Heart right ventricle (tissue), 16 donors: ENCODE measurements around the gene L2HGDH. TPM values are rescaled to one million over a fixed set of nuclear protein-coding genes. Genes with fewer than 3 reads are reported as not detected.

Source experiments
- ATAC-seq, 8 donors: fragments of 200-7000 bp; cut with Tn5 transposase; one replicate each; pipeline ENCODE4 v1.9.1; 2020; ENCODE audit warnings: mild to moderate bottlenecking in 8 of 8, moderate library complexity in 8 of 8, moderate number of reproducible peaks in 1 of 8
- DNase-seq, 2 donors: peaks; one replicate each; pipeline ENCODE4 v3.0.0-alpha.2; 2020
- H3K27ac ChIP-seq, 10 donors: fragments of 200-600 bp; sonication (generic) in 2 of 10; one replicate each; pipeline versions ENCODE4 v1.5.0 to v1.8.0; 2020 to 2022; ENCODE audit warnings: mild to moderate bottlenecking in 3 of 10
- H3K27me3 ChIP-seq, 7 donors: fragments of 200-600 bp; one replicate each; pipeline ENCODE4 v1.8.0; 2021 to 2022; ENCODE audit warnings: mild to moderate bottlenecking in 2 of 7
- H3K36me3 ChIP-seq, 9 donors: fragments of 200-600 bp; sonication (generic) in 1 of 9; one replicate each; pipeline versions ENCODE4 v1.5.0 to v1.8.0; 2020 to 2022; ENCODE audit warnings: mild to moderate bottlenecking in 2 of 9
- H3K4me1 ChIP-seq, 9 donors: fragments of 200-600 bp; sonication (generic) in 1 of 9; one replicate each; pipeline versions ENCODE4 v1.5.0 to v1.8.0; 2020 to 2022; ENCODE audit warnings: mild to moderate bottlenecking in 4 of 9
- H3K4me3 ChIP-seq, 10 donors: fragments of 200-600 bp; sonication (generic) in 2 of 10; one replicate each; pipeline versions ENCODE4 v1.5.0 to v1.8.0; 2020 to 2022; ENCODE audit warnings: mild to moderate bottlenecking in 7 of 10, moderate library complexity in 2 of 10
- H3K9me3 ChIP-seq, 11 donors: fragments of 200-600 bp in 10 of 11; sonication (generic) in 2 of 11; one replicate each; pipeline versions ENCODE4 v1.5.0 to v1.8.0; 2013 to 2022; ENCODE audit warnings: mild to moderate bottlenecking in 2 of 11, control low read depth in 1 of 11, moderate library complexity in 1 of 11
- WGBS, 2 donors: extraction: QIAGEN DNeasy Blood & Tissue Kit; methylation state at CpG; one replicate each; pipeline ENCODE4 v1.1.7; 2013; ENCODE audit warnings: inconsistent platforms in 1 of 2; 5-methylcytosine and 5-hydroxymethylcytosine counted together
- intact Hi-C, 10 donors: fragments of 100-400 bp; cut with DNase I; formaldehyde crosslinking; loops; one replicate each; pipeline versions ENCODE4 v1.11.1 to v1.14.2; 2022
- polyA plus RNA-seq, 2 donors: library from polyadenylated mRNA; stranded (reverse); fragments of 200-250 nt; gene quantifications; one replicate each; pipeline ENCODE4 v1.2.3, GENCODE V29; 2013
- total RNA-seq, 10 donors: library from RNA; stranded (reverse); fragmentation: NEBNext Ultra II Directional in 3 of 10; extraction: Animal tissue kit (Norgen Biotek cat#: 25700) in 3 of 10; gene quantifications; one replicate each; pipeline versions ENCODE4 v1.2.1 to v1.2.4, GENCODE V29; 2021 to 2023
- TF ChIP-seq, protein P1 (sequence below), 9 donors: fragments of 200-600 bp; sonication (generic) in 2 of 9; IDR thresholded peaks; one replicate each; pipeline versions ENCODE4 v1.5.0 to v1.8.0; 2021 to 2022; ENCODE audit warnings: antibody characterized with exemption in 9 of 9, mild to moderate bottlenecking in 5 of 9, moderate library complexity in 1 of 9
- donor health status: Arrhythmogenic right ventricular cardiomyopathy.
- donor health status: ischemic (EF 13 %, LVEDD 7.1; RV severe dilation, severe dysfunction).
- donor health status: healthy with polysubstance abuse.
- donor health status: DM: no; HTN: yes; CAD: no.
- donor health status: DM: no; HTN: no; CAD: no.
- donor health status: ischemic (EF 25% LVEDD 6.9; RV normal size, moderate dysfunction).
- donor health status: ischemic (EF 25% LVEDD 5.7; RV mildly dilated, moderate dysfunction).
- donor health status: healthy.
- donor health status: DM: yes; HTN: yes; CAD: no.
- donor health status: Ischemic cardiomyopathy.
- donor health status: ischemic (EF 35%, LVEDD 5.7; RV mildly dilated, moderate dysfunction).
- donor health status: nonischemic (EF 11% LVEDD 7.7; RV severe dilation, severe dysfunction).
- donor health status: DM: yes; HTN: yes; CAD: no.
- donor health status: PGD.
- donor health status: ischemic (EF 29% LVEDD 5.4; RV normal size, mild dysfunction).
- donor health status: nonischemic (EF 23%, LVEDD 6.1; RV moderate dilation, normal function).

Gene L2HGDH
- total and polyA plus RNA-seq, 12 donors = 1.9 to 15.5 (median 11.6) TPM

DNA sequence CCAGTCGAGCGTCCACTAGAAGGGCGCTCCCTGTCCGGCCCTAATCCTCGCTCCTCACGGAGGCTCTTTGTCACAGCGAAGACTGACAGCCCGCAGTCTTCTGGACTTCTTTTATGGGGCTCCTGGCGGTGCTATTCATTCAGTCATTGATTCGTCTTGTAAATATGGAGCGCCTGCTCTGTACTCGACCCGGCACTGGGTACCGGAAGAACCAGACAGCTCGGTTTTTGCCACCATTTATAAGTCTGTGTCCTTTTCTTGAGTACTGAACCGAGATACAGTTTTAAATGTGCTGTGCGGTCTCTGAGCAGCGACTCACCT, 665 bp upstream of the L2HGDH start:
- 2 to 3% methylated on average over 18 of the region's 18 CpGs for WGBS, 2 donors
- peak overlapping the region; percentile 43 to 96 (median 76) for H3K4me3 ChIP-seq
- TF ChIP-seq, protein P1, sequence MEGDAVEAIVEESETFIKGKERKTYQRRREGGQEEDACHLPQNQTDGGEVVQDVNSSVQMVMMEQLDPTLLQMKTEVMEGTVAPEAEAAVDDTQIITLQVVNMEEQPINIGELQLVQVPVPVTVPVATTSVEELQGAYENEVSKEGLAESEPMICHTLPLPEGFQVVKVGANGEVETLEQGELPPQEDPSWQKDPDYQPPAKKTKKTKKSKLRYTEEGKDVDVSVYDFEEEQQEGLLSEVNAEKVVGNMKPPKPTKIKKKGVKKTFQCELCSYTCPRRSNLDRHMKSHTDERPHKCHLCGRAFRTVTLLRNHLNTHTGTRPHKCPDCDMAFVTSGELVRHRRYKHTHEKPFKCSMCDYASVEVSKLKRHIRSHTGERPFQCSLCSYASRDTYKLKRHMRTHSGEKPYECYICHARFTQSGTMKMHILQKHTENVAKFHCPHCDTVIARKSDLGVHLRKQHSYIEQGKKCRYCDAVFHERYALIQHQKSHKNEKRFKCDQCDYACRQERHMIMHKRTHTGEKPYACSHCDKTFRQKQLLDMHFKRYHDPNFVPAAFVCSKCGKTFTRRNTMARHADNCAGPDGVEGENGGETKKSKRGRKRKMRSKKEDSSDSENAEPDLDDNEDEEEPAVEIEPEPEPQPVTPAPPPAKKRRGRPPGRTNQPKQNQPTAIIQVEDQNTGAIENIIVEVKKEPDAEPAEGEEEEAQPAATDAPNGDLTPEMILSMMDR (IDR thresholded peaks at IDR 0.05) = peak in 1 of 9 donors; percentile 8
- DNase-seq (no peak), ATAC-seq (peak in 1 of 8 donors; percentile 21)
- H3K27ac ChIP-seq = peak overlapping the region; percentile 80 to 96 (median 93)
- peaks cover 0 to 24% (median 17%) of the 10 kb centered on the region in 9 donors for H3K4me1 ChIP-seq
- H3K9me3 ChIP-seq = no peaks in the 10 kb centered on the region
- no peaks in the 10 kb centered on the region for H3K27me3 ChIP-seq
- peaks cover 0 to 4% (median 0%) of the 10 kb centered on the region in 9 donors for H3K36me3 ChIP-seq
- intact Hi-C loops = loop anchor here in 1 of 10 donors (5.0 kb wide), 1 partner anchor 80 kb away; the partner anchor contains the start of gene SOS2

DNA sequence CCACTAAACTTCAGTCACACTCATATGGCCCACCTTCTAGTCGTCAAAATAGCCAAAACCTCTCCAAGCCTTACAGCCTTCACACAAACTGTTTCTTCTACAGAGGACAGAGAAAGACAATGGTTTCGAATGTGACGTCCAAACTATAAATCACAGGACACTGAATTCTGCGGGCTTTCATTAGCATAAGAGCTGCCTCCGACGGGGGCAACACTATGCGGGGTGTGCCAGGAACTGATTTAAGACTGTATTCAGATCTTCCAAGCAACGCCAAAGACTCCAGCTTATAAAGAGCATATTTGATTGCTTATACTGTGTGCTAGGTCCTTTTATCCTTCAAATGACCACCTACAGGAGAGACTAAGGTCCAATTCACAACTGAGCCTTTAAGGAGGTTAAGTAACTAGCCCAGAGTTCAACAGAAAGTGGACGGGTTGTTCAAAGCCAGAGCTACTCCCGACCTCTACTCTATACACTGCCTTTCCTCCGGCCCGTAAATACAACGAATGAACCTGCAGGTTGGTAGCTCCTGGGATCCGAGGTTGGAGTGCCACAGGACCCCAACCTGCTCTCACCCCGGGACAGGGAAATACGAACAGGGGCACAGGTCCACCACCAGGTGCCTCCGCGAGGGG, 575 bp downstream of the L2HGDH start:
- ATAC-seq = no peak
- no peaks in the 10 kb centered on the region for H3K27me3 ChIP-seq
- intact Hi-C loops = loop anchor here in 1 of 10 donors (5.0 kb wide), 1 partner anchor 79 kb away; the partner anchor contains the start of gene SOS2

DNA sequence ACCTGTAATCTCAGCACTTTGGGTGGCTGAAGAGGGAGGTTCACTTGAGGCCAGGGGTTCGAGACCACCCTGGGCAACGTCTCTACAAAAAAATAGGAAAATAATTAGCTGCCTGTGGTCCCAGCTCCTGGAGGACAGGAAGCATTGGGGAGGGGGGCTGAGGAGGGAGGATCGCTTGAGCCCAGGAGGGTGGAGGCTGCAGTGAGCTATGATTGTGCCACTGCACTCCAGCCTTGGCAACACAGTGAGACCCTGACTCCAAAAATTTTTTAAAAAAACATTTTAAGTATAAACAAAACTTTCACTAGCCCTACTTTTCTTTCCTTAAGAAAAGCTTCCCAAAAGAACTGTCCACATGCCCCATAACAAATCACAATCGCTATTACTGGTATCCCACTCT, 1.6 kb downstream of the L2HGDH start:
- Histone ChIP-seq H3K9me3 (no peaks in the 10 kb centered on the region), H3K27me3 (no peaks in the 10 kb centered on the region), H3K4me1 (peaks cover 0 to 24% (median 17%) of the 10 kb centered on the region in 9 donors), H3K4me3 (no peak overlapping the region), H3K27ac (no peak overlapping the region), H3K36me3 (peaks cover 0 to 4% (median 0%) of the 10 kb centered on the region in 9 donors)
- intact Hi-C loops = loop anchor here in 1 of 10 donors (5.0 kb wide), 1 partner anchor 78 kb away; the partner anchor contains the start of gene SOS2
- 94 to 97% methylated on average over 4 of the region's 4 CpGs for WGBS, 2 donors
- TF ChIP-seq, protein P1 (IDR thresholded peaks at IDR 0.05) = no peak
- DNase-seq (no peak), ATAC-seq (no peak)

More for the DNA sequence above, 575 bp downstream of the L2HGDH start:
- Histone ChIP-seq H3K4me3 (peak overlapping the region; percentile 43 to 96 (median 76)), H3K27ac (peak overlapping the region in 9 of 10 donors; percentile 80 to 96 (median 93)), H3K36me3 (peaks cover 0 to 4% (median 0%) of the 10 kb centered on the region in 9 donors), H3K4me1 (peaks cover 0 to 24% (median 17%) of the 10 kb centered on the region in 9 donors), H3K9me3 (no peaks in the 10 kb centered on the region)
- DNase-seq = no peak
- TF ChIP-seq, protein P1 (IDR thresholded peaks at IDR 0.05) = peak in 4 of 9 donors; percentile 29 to 50 (median 40)
- 2 to 6% methylated on average over 18 of the region's 18 CpGs for WGBS, 2 donors

DNA sequence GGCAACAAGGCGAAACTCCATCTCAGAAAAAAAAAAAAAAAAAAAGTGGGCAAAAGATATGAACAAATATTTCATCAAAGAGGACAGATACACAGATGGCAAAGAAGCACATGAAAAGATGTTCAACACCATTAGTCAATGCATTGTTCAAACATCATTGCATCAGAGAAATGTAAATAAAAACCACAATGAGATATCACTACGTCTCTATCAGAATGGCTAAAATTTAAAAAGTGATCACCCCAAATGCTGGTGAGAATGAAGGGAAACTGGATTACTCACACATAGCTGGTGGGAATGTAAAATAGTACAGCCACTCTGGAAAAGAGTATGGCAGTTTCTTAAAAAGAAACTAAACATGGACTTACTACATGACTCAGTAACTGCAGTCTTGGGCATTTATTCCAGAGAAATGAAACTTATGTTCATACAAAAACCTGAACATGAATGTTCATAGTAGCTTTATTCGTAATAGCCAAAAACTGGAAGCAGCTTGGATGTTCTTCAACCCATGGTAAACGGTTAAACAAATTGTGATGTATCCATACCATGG, 3.6 kb downstream of the L2HGDH start:
- H3K9me3 ChIP-seq = no peaks in the 10 kb centered on the region
- ATAC-seq (no peak), DNase-seq (no peak)
- no peak overlapping the region for H3K4me3 ChIP-seq
- TF ChIP-seq, protein P1 (IDR thresholded peaks at IDR 0.05) = no peak
- 93 to 96% methylated on average over 4 of the region's 4 CpGs for WGBS, 2 donors
- intact Hi-C loops = no loop called here
- H3K36me3 ChIP-seq = no peaks in the 10 kb centered on the region
- H3K27ac ChIP-seq = no peak overlapping the region
- H3K4me1 ChIP-seq = peaks cover 0 to 24% (median 14%) of the 10 kb centered on the region in 9 donors
- H3K27me3 ChIP-seq = no peaks in the 10 kb centered on the region
